ENCODE measurements around the gene RHEX. TPM values are rescaled to one million over a fixed set of nuclear protein-coding genes. Genes with fewer than 3 reads are reported as not detected.
A peak's percentile ranks its signal among the peaks of the same experiment; 100 is the strongest.

Gene RHEX
- total RNA-seq, 1 donor from 2014 or later = not detected

GRCh38 chr1:206101351-206102045, 48.5 kb downstream of the RHEX start:
- Mint-ChIP-seq H3K27me3 (peaks cover 54% of the 10 kb centered on the region), H3K4me1 (peaks cover 2% of the 10 kb centered on the region), H3K9me3 (no peaks in the 10 kb centered on the region), H3K36me3 (ENCODE audit: low read depth) (no peaks in the 10 kb centered on the region), H3K27ac (no peak overlapping the region), H3K4me3 (no peak overlapping the region)
- DNase-seq = no peak
- intact Hi-C loops (cut with micrococcal nuclease) = loop anchor here (10.0 kb wide), 1 partner anchor 307 kb away; no protein-coding TSS in a partner anchor

- Mint-ChIP-seq H3K27me3 (peaks cover 50% of the 10 kb centered on the region), H3K9me3 (no peaks in the 10 kb centered on the region), H3K4me3 (no peak overlapping the region), H3K4me1 (peaks cover 2% of the 10 kb centered on the region), H3K27ac (no peak overlapping the region), H3K36me3 (ENCODE audit: low read depth) (no peaks in the 10 kb centered on the region)
- intact Hi-C loops (cut with micrococcal nuclease) = loop anchor here (10.0 kb wide), 1 partner anchor 308 kb away; no protein-coding TSS in a partner anchor
- DNase-seq = no peak
Measured at GRCh38 chr1:206102292-206102936, 49.4 kb downstream of the RHEX start.

DNA sequence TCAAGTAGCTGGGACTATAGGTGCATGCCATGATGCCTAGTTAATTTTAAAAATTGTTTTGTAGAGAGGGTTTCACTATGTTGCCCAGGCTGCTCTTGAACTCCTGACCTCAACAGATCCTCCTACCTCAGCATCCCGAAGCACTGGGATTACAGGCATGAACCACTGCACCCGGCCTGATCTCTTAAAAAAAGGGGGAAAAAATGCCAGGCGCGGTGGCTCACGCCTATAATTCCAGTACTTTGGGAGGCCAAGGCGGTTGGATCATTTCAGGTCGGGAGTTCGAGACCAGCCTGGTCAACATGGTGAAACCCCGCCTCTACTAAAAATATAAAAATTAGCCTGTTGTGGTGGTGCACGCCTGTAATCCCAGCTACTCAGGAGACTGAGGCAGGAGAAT, 51.0 kb downstream of the RHEX start:
- Mint-ChIP-seq H3K27ac (no peak overlapping the region), H3K27me3 (peaks cover 38% of the 10 kb centered on the region), H3K36me3 (ENCODE audit: low read depth) (no peaks in the 10 kb centered on the region), H3K4me3 (no peak overlapping the region), H3K4me1 (peaks cover 2% of the 10 kb centered on the region), H3K9me3 (no peaks in the 10 kb centered on the region)
- intact Hi-C loops (cut with micrococcal nuclease) = loop anchor here (10.0 kb wide), 1 partner anchor 309 kb away; no protein-coding TSS in a partner anchor
- DNase-seq = no peak

- Mint-ChIP-seq H3K9me3 (no peaks in the 10 kb centered on the region), H3K36me3 (ENCODE audit: low read depth) (no peaks in the 10 kb centered on the region), H3K4me3 (no peak overlapping the region), H3K27me3 (peaks cover 31% of the 10 kb centered on the region), H3K4me1 (peaks cover 2% of the 10 kb centered on the region), H3K27ac (no peak overlapping the region)
- DNase-seq = no peak
- intact Hi-C loops (cut with micrococcal nuclease) = loop anchor here (10.0 kb wide), 1 partner anchor 311 kb away; no protein-coding TSS in a partner anchor
Measured at GRCh38 chr1:206105464-206105995, 52.6 kb downstream of the RHEX start.

DNA sequence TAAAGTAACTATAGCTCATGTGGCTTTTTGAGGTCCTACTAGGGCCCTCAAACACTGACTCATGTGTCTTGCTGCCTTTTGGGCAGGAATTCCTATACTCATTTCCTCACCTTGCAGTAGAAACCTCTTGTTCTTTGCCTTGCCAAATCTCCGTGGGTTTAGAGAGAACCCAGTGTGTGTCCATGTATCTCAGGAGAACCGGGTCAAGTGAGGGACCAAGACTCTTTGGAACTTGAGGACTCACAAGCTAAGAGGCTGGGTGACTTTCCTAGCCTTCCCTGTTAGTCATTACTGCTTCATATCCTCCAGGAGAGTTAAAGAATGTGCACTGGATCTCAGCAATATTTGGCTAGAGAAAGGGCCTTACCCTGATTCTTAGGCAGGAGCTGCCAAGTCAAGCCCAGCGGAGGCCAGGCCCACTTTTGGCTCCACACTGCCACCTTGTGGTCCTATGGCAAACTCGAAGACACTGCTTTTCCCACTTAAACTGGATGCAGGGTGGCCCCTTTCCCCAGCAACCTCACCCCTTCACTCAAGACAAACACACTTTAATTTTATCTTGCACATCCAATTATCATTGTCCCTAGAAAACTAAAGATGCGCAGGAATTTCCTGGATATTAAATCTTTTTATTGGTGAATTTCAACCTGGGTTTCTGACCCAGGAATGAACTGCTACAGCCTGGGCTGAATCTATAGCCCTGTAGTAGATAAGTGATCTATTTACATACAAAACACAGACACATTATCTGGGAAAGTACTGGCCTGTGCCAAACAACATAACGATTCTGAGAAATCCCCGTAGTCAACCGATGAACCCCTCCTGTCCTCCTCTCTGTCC, 53.6 kb downstream of the RHEX start:
- Mint-ChIP-seq H3K27ac (no peak overlapping the region), H3K36me3 (ENCODE audit: low read depth) (no peaks in the 10 kb centered on the region), H3K4me3 (no peak overlapping the region), H3K9me3 (no peaks in the 10 kb centered on the region), H3K4me1 (peaks cover 2% of the 10 kb centered on the region), H3K27me3 (peaks cover 25% of the 10 kb centered on the region)
- intact Hi-C loops (cut with micrococcal nuclease) = loop anchor here (1.0 to 10.0 kb wide), 4 partner anchors 76 to 312 kb away; no protein-coding TSS in a partner anchor
- DNase-seq = peak; percentile 94

DNA sequence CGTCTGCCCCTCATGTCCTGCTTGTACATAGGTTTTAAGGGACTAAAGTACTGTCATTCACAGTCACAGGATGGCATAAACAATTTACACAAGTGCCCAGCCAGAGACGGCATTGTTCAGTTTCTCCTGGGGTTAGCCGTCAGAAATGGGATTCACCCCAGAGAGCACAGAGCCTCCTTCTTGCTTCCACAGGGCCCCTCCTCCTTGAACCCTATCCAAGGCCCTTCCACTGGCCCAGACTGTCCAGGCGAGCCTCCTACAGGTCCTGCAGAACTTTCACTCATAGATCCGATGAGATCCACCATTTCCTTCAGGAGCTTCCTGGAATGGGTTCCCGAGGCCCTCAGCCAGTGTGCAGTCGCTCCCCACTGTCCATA, 54.2 kb downstream of the RHEX start:
- H3K27me3 Mint-ChIP-seq = peaks cover 22% of the 10 kb centered on the region
- no peaks in the 10 kb centered on the region for H3K36me3 Mint-ChIP-seq (ENCODE audit: low read depth)
- peaks cover 2% of the 10 kb centered on the region for H3K4me1 Mint-ChIP-seq
- no peaks in the 10 kb centered on the region for H3K9me3 Mint-ChIP-seq
- DNase-seq = no peak
- intact Hi-C loops (cut with micrococcal nuclease) = loop anchor here (10.0 kb wide), 1 partner anchor 312 kb away; no protein-coding TSS in a partner anchor
- H3K4me3 Mint-ChIP-seq = no peak overlapping the region
- H3K27ac Mint-ChIP-seq = no peak overlapping the region

DNA sequence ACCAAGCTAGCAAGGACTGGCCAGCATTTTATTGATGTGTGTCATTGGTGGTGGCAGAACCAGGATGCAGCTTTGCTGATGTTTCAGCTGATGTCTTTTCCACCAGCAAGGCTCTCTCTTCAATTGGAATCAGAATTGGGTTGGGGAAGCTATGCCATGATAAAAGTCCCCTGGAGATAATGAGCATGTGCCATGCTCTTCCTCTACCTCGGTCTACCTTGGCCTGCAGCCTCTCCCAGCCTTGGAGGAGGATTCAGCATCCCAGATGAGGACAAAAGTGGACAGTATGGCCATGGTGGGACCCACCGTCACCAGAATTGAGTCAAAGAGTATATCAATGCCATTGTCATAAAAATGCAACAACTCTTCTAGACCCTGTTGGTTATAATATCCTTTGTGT, 55.7 kb downstream of the RHEX start:
- peaks cover 19% of the 10 kb centered on the region for H3K27me3 Mint-ChIP-seq
- H3K36me3 Mint-ChIP-seq (ENCODE audit: low read depth) = no peaks in the 10 kb centered on the region
- no peak overlapping the region for H3K27ac Mint-ChIP-seq
- H3K4me1 Mint-ChIP-seq = peaks cover 2% of the 10 kb centered on the region
- intact Hi-C loops (cut with micrococcal nuclease) = loop anchor here (10.0 kb wide), 1 partner anchor 314 kb away; no protein-coding TSS in a partner anchor
- DNase-seq = no peak
- no peak overlapping the region for H3K4me3 Mint-ChIP-seq
- H3K9me3 Mint-ChIP-seq = no peaks in the 10 kb centered on the region

DNA sequence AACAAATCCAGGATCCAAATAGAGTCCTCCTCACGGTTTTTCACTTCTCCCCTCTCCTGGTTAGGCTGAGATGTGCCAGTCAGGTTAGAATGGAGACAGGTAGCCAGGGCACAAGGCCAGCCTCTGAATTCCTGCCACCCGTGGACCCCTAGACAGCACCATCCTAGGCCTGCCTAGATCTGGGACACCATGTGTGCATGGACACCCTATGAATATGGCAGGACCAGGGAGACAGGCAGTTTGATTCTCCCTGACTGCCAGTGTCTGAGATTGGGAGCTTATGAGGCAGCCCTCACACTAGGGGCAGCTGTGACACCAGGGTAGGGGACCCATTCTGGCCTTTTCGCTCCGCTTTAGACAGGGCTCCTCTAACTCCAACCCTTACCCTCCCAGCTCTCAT, 56.7 kb downstream of the RHEX start:
- Mint-ChIP-seq H3K4me1 (no peaks in the 10 kb centered on the region), H3K27me3 (peaks cover 25% of the 10 kb centered on the region), H3K27ac (no peak overlapping the region), H3K9me3 (no peaks in the 10 kb centered on the region), H3K4me3 (no peak overlapping the region), H3K36me3 (ENCODE audit: low read depth) (no peaks in the 10 kb centered on the region)
- intact Hi-C loops (cut with micrococcal nuclease) = loop anchor here (10.0 kb wide), 1 partner anchor 315 kb away; no protein-coding TSS in a partner anchor
- DNase-seq = no peak

DNA sequence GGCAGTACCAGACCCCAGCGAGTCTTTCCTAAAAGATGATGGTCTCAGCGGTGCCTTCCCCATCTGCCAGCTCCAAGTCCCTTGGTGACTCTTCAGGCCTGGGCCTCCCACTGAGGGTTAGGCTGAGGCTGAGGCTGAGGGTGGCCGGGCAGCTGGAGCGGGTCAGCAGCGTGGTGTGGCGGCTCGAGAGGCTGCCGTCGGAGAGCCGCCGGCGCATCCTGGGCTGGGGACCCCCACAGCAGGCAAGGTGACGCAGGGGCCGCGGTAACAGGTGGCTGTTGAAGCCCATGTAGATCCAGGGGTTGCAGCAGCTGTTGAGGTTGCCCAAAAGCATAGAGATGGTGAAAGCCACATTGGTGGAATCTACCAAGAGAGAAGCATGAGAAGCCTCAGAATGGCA, 57.2 kb downstream of the RHEX start:
- H3K36me3 Mint-ChIP-seq (ENCODE audit: low read depth) = no peaks in the 10 kb centered on the region
- H3K27me3 Mint-ChIP-seq = peaks cover 28% of the 10 kb centered on the region
- intact Hi-C loops (cut with micrococcal nuclease) = no loop called here
- H3K9me3 Mint-ChIP-seq = no peaks in the 10 kb centered on the region
- no peak overlapping the region for H3K27ac Mint-ChIP-seq
- no peak for DNase-seq
- no peaks in the 10 kb centered on the region for H3K4me1 Mint-ChIP-seq
- no peak overlapping the region for H3K4me3 Mint-ChIP-seq

GRCh38 chr1:206110820-206111219, 57.8 kb downstream of the RHEX start:
- Mint-ChIP-seq H3K27me3 (peaks cover 34% of the 10 kb centered on the region), H3K36me3 (ENCODE audit: low read depth) (no peaks in the 10 kb centered on the region), H3K27ac (no peak overlapping the region), H3K4me3 (no peak overlapping the region), H3K4me1 (no peaks in the 10 kb centered on the region), H3K9me3 (no peaks in the 10 kb centered on the region)
- DNase-seq = no peak
- intact Hi-C loops (cut with micrococcal nuclease) = no loop called here

DNA sequence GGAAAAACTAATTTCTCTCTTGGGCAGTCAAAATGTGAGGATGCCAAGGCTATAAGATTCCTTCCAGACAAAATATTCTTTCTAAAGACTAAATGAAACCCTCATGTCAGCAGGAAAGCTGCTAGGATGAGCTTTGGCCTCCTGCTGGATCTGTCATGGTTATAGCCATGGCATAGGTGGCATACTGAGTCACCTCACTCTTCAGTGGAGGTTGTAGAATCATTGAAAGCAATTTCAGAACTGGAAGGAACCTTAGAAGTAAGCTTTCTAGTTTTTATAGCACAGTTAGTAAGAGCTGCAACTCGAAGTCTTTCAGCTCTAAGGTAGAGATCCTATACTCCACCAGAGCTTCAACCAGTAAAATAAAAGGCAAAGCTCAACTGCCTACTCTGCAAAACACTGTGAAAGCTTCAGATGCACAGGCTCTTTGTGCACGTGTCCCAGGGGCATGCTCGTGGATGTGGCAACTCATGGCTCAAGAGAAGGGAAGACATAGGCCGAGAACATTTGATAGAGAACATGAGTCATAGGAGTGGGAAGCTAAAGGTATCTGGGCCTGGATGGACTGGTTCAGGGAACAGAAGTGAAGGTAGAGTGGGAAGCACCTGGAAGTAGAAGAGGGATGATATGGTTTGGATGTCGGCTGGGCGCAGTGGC, 58.4 kb downstream of the RHEX start:
- peaks cover 39% of the 10 kb centered on the region for H3K27me3 Mint-ChIP-seq
- no peak overlapping the region for H3K27ac Mint-ChIP-seq
- no peak for DNase-seq
- intact Hi-C loops (cut with micrococcal nuclease) = no loop called here
- no peaks in the 10 kb centered on the region for H3K4me1 Mint-ChIP-seq
- no peaks in the 10 kb centered on the region for H3K9me3 Mint-ChIP-seq
- no peak overlapping the region for H3K4me3 Mint-ChIP-seq
- no peaks in the 10 kb centered on the region for H3K36me3 Mint-ChIP-seq (ENCODE audit: low read depth)

- Mint-ChIP-seq H3K27ac (no peak overlapping the region), H3K4me3 (no peak overlapping the region), H3K4me1 (peaks cover 2% of the 10 kb centered on the region), H3K27me3 (peaks cover 48% of the 10 kb centered on the region), H3K9me3 (no peaks in the 10 kb centered on the region), H3K36me3 (ENCODE audit: low read depth) (no peaks in the 10 kb centered on the region)
- intact Hi-C loops (cut with micrococcal nuclease) = no loop called here
- no peak for DNase-seq
Measured at GRCh38 chr1:206112600-206113301, 59.8 kb downstream of the RHEX start.
